ENCODE measurements around the gene ESR1.

Gene ESR1

GRCh38 chr6:152143359-152143758 is 335.9 kb downstream of the ESR1 start:
- DNase-seq: no peak

GRCh38 chr6:152146385-152146784 is 338.9 kb downstream of the ESR1 start:
- no peak for DNase-seq

GRCh38 chr6:152147269-152147668 is 339.8 kb downstream of the ESR1 start:
- no peak for DNase-seq

- no peak for DNase-seq
Observed at GRCh38 chr6:152148412-152148811, 340.9 kb downstream of the ESR1 start.

- DNase-seq: no peak
Observed at GRCh38 chr6:152150196-152150595, 342.7 kb downstream of the ESR1 start.

- no peak for DNase-seq
Observed at GRCh38 chr6:152151920-152152319, 344.4 kb downstream of the ESR1 start.

- no peak for DNase-seq
Observed at GRCh38 chr6:152154559-152155356, 347.3 kb downstream of the ESR1 start.

- no peak for DNase-seq
Observed at GRCh38 chr6:152155792-152156191, 348.3 kb downstream of the ESR1 start.

- DNase-seq: no peak
Observed at GRCh38 chr6:152160346-152160745, 352.9 kb downstream of the ESR1 start.

GRCh38 chr6:152161501-152161900 is 354.0 kb downstream of the ESR1 start:
- no peak for DNase-seq

GRCh38 chr6:152164957-152165356 is 357.5 kb downstream of the ESR1 start:
- DNase-seq: no peak

- DNase-seq: no peak
Observed at GRCh38 chr6:152166497-152166896, 359.0 kb downstream of the ESR1 start.

- DNase-seq: no peak
Observed at GRCh38 chr6:152166897-152167296, 359.4 kb downstream of the ESR1 start.

GRCh38 chr6:152167641-152168603 is 360.4 kb downstream of the ESR1 start:
- DNase-seq: no peak

- DNase-seq: no peak
Observed at GRCh38 chr6:152170313-152170701, 362.8 kb downstream of the ESR1 start.

- no peak for DNase-seq
Observed at GRCh38 chr6:152170702-152171667, 363.5 kb downstream of the ESR1 start.

- DNase-seq: no peak
Observed at GRCh38 chr6:152173321-152173720, 365.8 kb downstream of the ESR1 start.

GRCh38 chr6:152173957-152174356 is 366.5 kb downstream of the ESR1 start:
- no peak for DNase-seq

- no peak for DNase-seq
Observed at GRCh38 chr6:152176268-152176667, 368.8 kb downstream of the ESR1 start.

Measured in Kasumi-1 (cell line).